Caco-2 (cell line): Measurements from ENCODE around the gene PATL2. TPM values are rescaled to one million over a fixed set of nuclear protein-coding genes. Genes with fewer than 3 reads are reported as not detected.
"Not testable (repeated sequence)": the region's sequence is repeated elsewhere in the genome, so short reads cannot be mapped to it uniquely, and the experiment has no call there.

ENCODE experiments used
- BruUV-seq: library from RNA; stranded (reverse); fragments of 400-500 nt; replicated peaks from 2 replicates; lab custom pipeline; 2021; lab: Mats Ljungman, UMichigan
- CTCF ChIA-PET: fragments of 300-600 bp; sonication (Branson Sonifier 250); formaldehyde crosslinking; loops from one replicate; lab custom pipeline; 2022; ENCODE audit warnings: antibody characterized with exemption; lab: Charles Lee
- POLR2A ChIA-PET: fragments of 300-600 bp; sonication (Branson Sonifier 250); formaldehyde crosslinking; loops from one replicate; lab custom pipeline; 2022; ENCODE audit warnings: antibody characterized with exemption; lab: Charles Lee
- DNase-seq, 2 experiments: peaks; one replicate each; pipeline versions ENCODE4 v3.0.0 to v3.0.0-alpha.2; 2020 to 2022
- H3K27me3 ChIP-seq: replicated peaks from 2 replicates; pipeline ENCODE4 v1.6.0; 2011; ENCODE audit warnings: low read length; ENCODE audit not compliant: control insufficient read depth, insufficient read depth
- H3K36me3 ChIP-seq: 2 replicates; pipeline ENCODE4 v1.5.1; 2011; ENCODE audit warnings: low read length; ENCODE audit not compliant: control insufficient read depth, insufficient read depth
- H3K4me1 ChIP-seq: fragments of 250-450 bp; sonication (Bioruptor Pico); 2 replicates; pipeline ENCODE4 v1.5.1; 2020; ENCODE audit warnings: mild to moderate bottlenecking
- H3K4me3 ChIP-seq: 2 replicates; pipeline ENCODE4 v1.5.1; 2011; ENCODE audit warnings: low read depth, mild to moderate bottlenecking, control low read depth, low read length
- H3K9me3 ChIP-seq: fragments of 250-450 bp; sonication (Bioruptor Pico); 2 replicates; pipeline ENCODE4 v1.5.1; 2020; ENCODE audit warnings: mild to moderate bottlenecking, moderate library complexity
- H3K27ac Mint-ChIP-seq: one replicate; pipeline ENCODE4 v1.8.0; 2022; ENCODE audit warnings: mixed read lengths; ENCODE audit not compliant: unreplicated experiment
- H3K27me3 Mint-ChIP-seq: one replicate; pipeline ENCODE4 v1.8.0; 2022; ENCODE audit warnings: mixed read lengths; ENCODE audit not compliant: insufficient read depth, unreplicated experiment
- H3K36me3 Mint-ChIP-seq: one replicate; pipeline ENCODE4 v1.8.0; 2022; ENCODE audit warnings: mild to moderate bottlenecking, mixed read lengths; ENCODE audit not compliant: insufficient read depth, unreplicated experiment
- H3K4me1 Mint-ChIP-seq: one replicate; pipeline ENCODE4 v1.8.0; 2022; ENCODE audit warnings: low read depth, mixed read lengths; ENCODE audit not compliant: unreplicated experiment
- H3K4me3 Mint-ChIP-seq: one replicate; pipeline ENCODE4 v1.8.0; 2022; ENCODE audit warnings: mild to moderate bottlenecking, moderate library complexity, mixed read lengths; ENCODE audit not compliant: unreplicated experiment
- H3K9me3 Mint-ChIP-seq: one replicate; pipeline ENCODE4 v1.8.0; 2022; ENCODE audit warnings: mixed read lengths; ENCODE audit not compliant: unreplicated experiment
- CTCF ChIP-seq, 2 experiments: fragments of 200-600 bp in 1 of 2; IDR thresholded peaks; 1 replicate in 1 of 2; 2 replicates in 1 of 2; pipeline versions ENCODE4 v1.5.1 to v1.8.0; 2011 to 2022; ENCODE audit warnings: antibody characterized with exemption in 1 of 2, control low read depth in 1 of 2, inconsistent platforms in 1 of 2, low read depth in 1 of 2, low read length in 1 of 2, mild to moderate bottlenecking in 1 of 2, moderate library complexity in 1 of 2; ENCODE audit not compliant: insufficient read depth in 1 of 2, severe bottlenecking in 1 of 2, unreplicated experiment in 1 of 2
- intact Hi-C: fragments of 100-400 bp; cut with micrococcal nuclease; formaldehyde crosslinking; loops from one replicate; pipeline ENCODE4 v1.10.0; 2022; ENCODE audit not compliant: unreplicated experiment
- total RNA-seq: library from RNA; stranded (reverse); gene quantifications from 2 replicates; pipeline ENCODE4 v1.2.3, GENCODE V29; 2022

Gene PATL2
- total RNA-seq, 1 experiment from 2014 or later = 0.32 TPM

- H3K4me3 Mint-ChIP-seq = no peak overlapping the region
- H3K27me3 Mint-ChIP-seq = peaks cover 6% of the 10 kb centered on the region
- intact Hi-C loops = no loop called here
- no peaks in the 10 kb centered on the region for H3K27me3 ChIP-seq
- H3K4me3 ChIP-seq = no peak overlapping the region
- H3K9me3 ChIP-seq = 0 out of 2 replicates have a peak, but pooled peaks cover 5% of the 10 kb centered on the region
- BruUV-seq = no TSS peak
- peaks cover 21% of the 10 kb centered on the region for H3K4me1 ChIP-seq
- H3K9me3 Mint-ChIP-seq = peaks cover 19% of the 10 kb centered on the region
- no peak for TF ChIP-seq CTCF (IDR thresholded peaks at IDR 0.05; ENCODE audit: insufficient read depth in 1 of 2, low read depth in 1 of 2, low read length in 1 of 2, severe bottlenecking in 1 of 2, unreplicated experiment in 1 of 2)
- H3K27ac Mint-ChIP-seq = no peak overlapping the region
- ChIA-PET CTCF (no interaction called here), POLR2A (interaction anchor here (1.5 kb wide), 1 partner anchor 22 kb away, joined by 8 read pairs; no protein-coding TSS in a partner anchor)
- no peaks in the 10 kb centered on the region for H3K36me3 ChIP-seq
- DNase-seq = peak; percentile 48 to 83
- no peaks in the 10 kb centered on the region for H3K4me1 Mint-ChIP-seq
- H3K36me3 Mint-ChIP-seq = peaks cover 9% of the 10 kb centered on the region
Measured at GRCh38 chr15:44706946-44707636, 4.0 kb downstream of the PATL2 start.

GRCh38 chr15:44706401-44706800 is 4.7 kb downstream of the PATL2 start:
- Histone ChIP-seq H3K4me1 (peaks cover 21% of the 10 kb centered on the region), H3K4me3 (no peak overlapping the region), H3K36me3 (no peaks in the 10 kb centered on the region), H3K27me3 (no peaks in the 10 kb centered on the region), H3K9me3 (0 out of 2 replicates have a peak, but pooled peaks cover 6% of the 10 kb centered on the region)
- Mint-ChIP-seq H3K4me3 (no peak overlapping the region), H3K36me3 (peaks cover 5% of the 10 kb centered on the region), H3K27ac (no peak overlapping the region), H3K27me3 (peaks cover 7% of the 10 kb centered on the region), H3K4me1 (no peaks in the 10 kb centered on the region), H3K9me3 (peaks cover 23% of the 10 kb centered on the region)
- intact Hi-C loops = no loop called here
- no peak for DNase-seq
- BruUV-seq = no TSS peak
- no peak for TF ChIP-seq CTCF (IDR thresholded peaks at IDR 0.05; ENCODE audit: insufficient read depth in 1 of 2, low read depth in 1 of 2, low read length in 1 of 2, severe bottlenecking in 1 of 2, unreplicated experiment in 1 of 2)
- ChIA-PET POLR2A (no interaction called here), CTCF (no interaction called here)

- no peaks in the 10 kb centered on the region for H3K27me3 ChIP-seq
- Mint-ChIP-seq H3K36me3 (peaks cover under 1% of the 10 kb centered on the region), H3K27ac (no peak overlapping the region), H3K4me3 (no peak overlapping the region), H3K9me3 (peaks cover 23% of the 10 kb centered on the region), H3K27me3 (peaks cover 7% of the 10 kb centered on the region), H3K4me1 (no peaks in the 10 kb centered on the region)
- POLR2A ChIA-PET = no interaction called here
- CTCF ChIA-PET = no interaction called here
- no peaks in the 10 kb centered on the region for H3K36me3 ChIP-seq
- no peak overlapping the region for H3K4me3 ChIP-seq
- BruUV-seq = no TSS peak
- DNase-seq = no peak
- peaks cover 21% of the 10 kb centered on the region for H3K4me1 ChIP-seq
- H3K9me3 ChIP-seq = 0 out of 2 replicates have a peak, but pooled peaks cover 6% of the 10 kb centered on the region
- TF ChIP-seq CTCF (IDR thresholded peaks at IDR 0.05; ENCODE audit: insufficient read depth in 1 of 2, low read depth in 1 of 2, low read length in 1 of 2, severe bottlenecking in 1 of 2, unreplicated experiment in 1 of 2) = no peak
- intact Hi-C loops = no loop called here
Measured at GRCh38 chr15:44705986-44706385, 5.1 kb downstream of the PATL2 start.

GRCh38 chr15:44700676-44701075 is 10.4 kb downstream of the PATL2 start:
- intact Hi-C loops, CTCF ChIA-PET, BruUV-seq, H3K36me3 Mint-ChIP-seq, DNase-seq, H3K27ac Mint-ChIP-seq, H3K4me1 Mint-ChIP-seq, H3K4me3 ChIP-seq, H3K4me1 ChIP-seq, H3K36me3 ChIP-seq, H3K27me3 ChIP-seq, H3K9me3 ChIP-seq, POLR2A ChIA-PET, H3K4me3 Mint-ChIP-seq: not testable (repeated sequence)
- Mint-ChIP-seq H3K27me3 (peaks cover 11% of the 10 kb centered on the region), H3K9me3 (peaks cover 23% of the 10 kb centered on the region)
